A549 (cell line): ENCODE results near the gene GNL2. TPM values are rescaled to one million over a fixed set of nuclear protein-coding genes. Genes with fewer than 3 reads are reported as not detected.

Experiments used
- ATAC-seq, 2 experiments: fragments of 200-7000 bp in 1 of 2; fragments of >200 bp in 1 of 2; cut with Nextera tagmentation in 1 of 2; cut with Tn5 transposase in 1 of 2; 3 replicates each; pipeline versions ENCODE4 v1.8.0 to v1.9.1; 2018 to 2020; ENCODE audit warnings: mild to moderate bottlenecking in 1 of 2, moderate library complexity in 1 of 2
- CTCF ChIA-PET: fragments of 300-600 bp; sonication (Branson Sonifier 250); formaldehyde crosslinking; extraction: SDS; loops from one replicate; lab custom pipeline; 2021; ENCODE audit warnings: antibody characterized with exemption, inconsistent platforms; lab: Yijun Ruan, JAX
- POLR2A ChIA-PET: fragments of 350-600 bp; formaldehyde crosslinking; extraction: SDS; loops from one replicate; lab custom pipeline; 2021; ENCODE audit warnings: antibody characterized with exemption, inconsistent platforms; lab: Yijun Ruan, JAX
- DNase-seq, 2 experiments: peaks; one replicate each; pipeline versions ENCODE4 v3.0.0 to v3.0.0-alpha.2; 2011 to 2016; ENCODE audit warnings: low read depth in 1 of 2, low spot score in 1 of 2
- FAIRE-seq: peaks from 2 replicates; lab custom pipeline; 2011; peaks lifted over from hg19 to GRCh38; lab: Jason Lieb, UNC
- H3K27ac ChIP-seq, 2 experiments: fragments of >200 bp; sonication (Bioruptor Twin); formaldehyde crosslinking; 3 replicates each; pipeline ENCODE4 v1.5.1; 2016 to 2017
- H3K4me1 ChIP-seq: fragments of >200 bp; sonication (Bioruptor Twin); formaldehyde crosslinking; 3 replicates; pipeline ENCODE4 v1.6.1; 2016
- H3K4me2 ChIP-seq: fragments of >200 bp; sonication (Bioruptor Twin); formaldehyde crosslinking; 3 replicates; pipeline ENCODE4 v1.6.1; 2016
- H3K4me3 ChIP-seq: fragments of >200 bp; sonication (Bioruptor Twin); formaldehyde crosslinking; 3 replicates; pipeline ENCODE4 v1.5.1; 2016
- H3K9me3 ChIP-seq: fragments of >200 bp; sonication (Bioruptor Twin); formaldehyde crosslinking; 3 replicates; pipeline ENCODE4 v1.6.1; 2016
- BCL3 ChIP-seq: fragments of >200 bp; sonication (Bioruptor Twin); formaldehyde crosslinking; IDR thresholded peaks from 3 replicates; pipeline ENCODE4 v1.6.1; 2016
- BHLHE40 ChIP-seq: IDR thresholded peaks from 2 replicates; pipeline ENCODE4 v1.6.1; 2012; ENCODE audit warnings: low read depth, low read length, inconsistent platforms
- CBX2 ChIP-seq: fragments of 200-600 bp; sonication (generic); IDR thresholded peaks from 2 replicates; pipeline ENCODE4 v1.6.1; 2016; ENCODE audit warnings: low read depth, mild to moderate bottlenecking, borderline replicate concordance
- CBX8 ChIP-seq: fragments of 200-600 bp; sonication (generic); IDR thresholded peaks from 2 replicates; pipeline ENCODE4 v1.6.1; 2016
- CEBPB ChIP-seq, 2 experiments: fragments of >200 bp in 1 of 2; sonication (Bioruptor Twin) in 1 of 2; formaldehyde crosslinking in 1 of 2; IDR thresholded peaks; 2 replicates each; pipeline ENCODE4 v1.6.1; 2012 to 2016
- CHD2 ChIP-seq: fragments of 150-350 bp; IDR thresholded peaks from 2 replicates; pipeline ENCODE4 v1.6.1; 2014; ENCODE audit warnings: low read length; ENCODE audit not compliant: partially characterized antibody
- EHF ChIP-seq: fragments of 250-450 bp; sonication (Bioruptor Pico); IDR thresholded peaks from 2 replicates; pipeline ENCODE4 v1.5.0; 2020; ENCODE audit warnings: mild to moderate bottlenecking
- EP300 ChIP-seq, 2 experiments: fragments of >200 bp; sonication (Bioruptor Twin); formaldehyde crosslinking; IDR thresholded peaks; 2 replicates in 1 of 2; 3 replicates in 1 of 2; pipeline ENCODE4 v1.6.1; 2016 to 2017
- FOSB ChIP-seq: fragments of 250-450 bp; sonication (Bioruptor Pico); IDR thresholded peaks from 2 replicates; pipeline ENCODE4 v1.5.0; 2020; ENCODE audit warnings: mild to moderate bottlenecking, moderate library complexity
- FOXS1 ChIP-seq: fragments of 250-450 bp; sonication (Bioruptor Pico); IDR thresholded peaks from 2 replicates; pipeline ENCODE4 v1.5.0; 2020; ENCODE audit warnings: mild to moderate bottlenecking, moderate library complexity
- HDAC2 ChIP-seq: fragments of 200-600 bp; sonication (generic); IDR thresholded peaks from 2 replicates; pipeline ENCODE4 v1.6.1; 2016
- HES2 ChIP-seq: fragments of >200 bp; sonication (Bioruptor Twin); formaldehyde crosslinking; IDR thresholded peaks from 2 replicates; pipeline ENCODE4 v1.6.1; 2016
- HEYL ChIP-seq: fragments of 250-450 bp; sonication (Bioruptor Pico); IDR thresholded peaks from 2 replicates; pipeline ENCODE4 v1.8.0; 2021; ENCODE audit warnings: mild to moderate bottlenecking, moderate library complexity
- HOXB13 ChIP-seq: fragments of 250-450 bp; sonication (Bioruptor Pico); IDR thresholded peaks from 2 replicates; pipeline ENCODE4 v1.5.0; 2020; ENCODE audit warnings: low read depth, mild to moderate bottlenecking, moderate library complexity
- JUN ChIP-seq, 2 experiments: fragments of >200 bp; sonication (Bioruptor Twin); formaldehyde crosslinking; IDR thresholded peaks; 2 replicates in 1 of 2; 3 replicates in 1 of 2; pipeline ENCODE4 v1.6.1; 2016 to 2017
- JUNB ChIP-seq: fragments of >200 bp; sonication (Bioruptor Twin); formaldehyde crosslinking; IDR thresholded peaks from 2 replicates; pipeline ENCODE4 v1.6.1; 2016
- MAFK ChIP-seq: fragments of 450-650 bp; IDR thresholded peaks from 2 replicates; pipeline ENCODE4 v1.6.1; 2014; ENCODE audit not compliant: partially characterized antibody
- MAZ ChIP-seq: fragments of 150-350 bp; IDR thresholded peaks from 2 replicates; pipeline ENCODE4 v1.6.1; 2014; ENCODE audit warnings: antibody characterized with exemption, low read depth, low read length, borderline replicate concordance
- MYC ChIP-seq: IDR thresholded peaks from 2 replicates; pipeline ENCODE4 v1.6.1; 2012; ENCODE audit warnings: mild to moderate bottlenecking, inconsistent platforms, low read length, improper control_type of control experiment, borderline replicate concordance
- NFE2L2 ChIP-seq: fragments of 150-350 bp; conservative IDR thresholded peaks from 2 replicates; pipeline ENCODE4 v1.6.1; 2014; ENCODE audit warnings: low read length
- POLR2A ChIP-seq: IDR thresholded peaks from 2 replicates; pipeline ENCODE4 v1.6.1; 2012; ENCODE audit warnings: mild to moderate bottlenecking, low read length
- POLR2AphosphoS2 ChIP-seq: conservative IDR thresholded peaks from 2 replicates; pipeline ENCODE4 v1.6.1; 2012; ENCODE audit warnings: low read length, improper control_type of control experiment, inconsistent platforms
- RAD21 ChIP-seq, 2 experiments: fragments of >200 bp in 1 of 2; sonication (Bioruptor Twin) in 1 of 2; formaldehyde crosslinking in 1 of 2; IDR thresholded peaks in 1 of 2; conservative IDR thresholded peaks in 1 of 2; 2 replicates in 1 of 2; 3 replicates in 1 of 2; pipeline ENCODE4 v1.6.1; 2012 to 2018; ENCODE audit warnings: inconsistent platforms in 1 of 2
- RARB ChIP-seq: fragments of 250-450 bp; sonication (Bioruptor Pico); IDR thresholded peaks from 2 replicates; pipeline ENCODE4 v1.8.0; 2021; ENCODE audit warnings: mild to moderate bottlenecking, moderate library complexity
- RCOR1 ChIP-seq: fragments of 150-350 bp; IDR thresholded peaks from 2 replicates; pipeline ENCODE4 v1.6.1; 2014; ENCODE audit warnings: antibody characterized with exemption, low read length, low read depth
- REST ChIP-seq: fragments of 200-600 bp; sonication (generic); IDR thresholded peaks from 2 replicates; pipeline ENCODE4 v1.6.1; 2016; ENCODE audit warnings: antibody characterized with exemption, mild to moderate bottlenecking, moderate library complexity
- RNF2 ChIP-seq: fragments of 200-600 bp; sonication (generic); IDR thresholded peaks from 2 replicates; pipeline ENCODE4 v1.6.1; 2016; ENCODE audit warnings: low read depth, mild to moderate bottlenecking, antibody characterized with exemption, moderate library complexity, borderline replicate concordance
- TP53 ChIP-seq: fragments of 250-450 bp; sonication (Bioruptor Pico); IDR thresholded peaks from 2 replicates; pipeline ENCODE4 v1.5.0; 2021; ENCODE audit warnings: mild to moderate bottlenecking, moderate library complexity
- ZC3H11A ChIP-seq: fragments of 450-650 bp; IDR thresholded peaks from 2 replicates; pipeline ENCODE4 v1.6.1; 2014; ENCODE audit warnings: antibody characterized with exemption, mild to moderate bottlenecking
- ZFP36 ChIP-seq: fragments of 450-650 bp; IDR thresholded peaks from 2 replicates; pipeline ENCODE4 v1.6.1; 2014; ENCODE audit warnings: borderline replicate concordance; ENCODE audit not compliant: partially characterized antibody
- WGBS: methylation state at CpG from one replicate; pipeline ENCODE4 v1.1.6; 2017; ENCODE audit errors: missing lambda C conversion rate; 5-methylcytosine and 5-hydroxymethylcytosine counted together
- polyA plus RNA-seq, 4 experiments: library from polyadenylated mRNA; depleted of rRNA in 3 of 4; stranded (reverse); fragments of >200 nt; fragmentation: RNase III in 1 of 4; extraction: RNeasy Plus Mini Kit Qiagen cat#74134 plus additional on column Dnase treatment in 1 of 4; gene quantifications; 2 replicates in 3 of 4; 3 replicates in 1 of 4; pipeline ENCODE4 v1.2.3, GENCODE V29; 2011 to 2017

Gene GNL2
- polyA plus RNA-seq, 2 of the 4 experiments (the other 2 are of a cell fraction) = 50.1 to 69.2 TPM

- Histone ChIP-seq H3K4me1 (peaks cover 11% of the 10 kb centered on the region), H3K4me3 (peak overlapping the region; percentile 86)
- ATAC-seq (peak; percentile 60 to 67), FAIRE-seq (no peak)
- TF ChIP-seq ZC3H11A (no peak), TP53 (CRISPR knock-in tag) (no peak), HEYL (CRISPR knock-in tag) (no peak), POLR2AphosphoS2 (no peak), RNF2 (no peak), MYC (no peak), CBX8 (no peak), RAD21 (conservative IDR thresholded peaks at IDR 0.05 in 1 of 2, IDR thresholded peaks at IDR 0.05 in 1 of 2) (no peak), HOXB13 (no peak), CHD2 (no peak), EHF (CRISPR knock-in tag) (no peak), MAZ (no peak), FOSB (CRISPR knock-in tag) (no peak), HES2 (no peak), FOXS1 (CRISPR knock-in tag) (no peak), BHLHE40 (no peak), POLR2A (no peak), JUN (IDR thresholded peaks at IDR 0.05) (no peak)
- TF ChIP-seq, all 56 proteins: peak for 0
- CTCF ChIA-PET = interaction anchor here (1.0 kb wide), 1 partner anchor 86 kb away, joined by 4 read pairs; no protein-coding TSS in a partner anchor
- H3K27ac ChIP-seq = peak overlapping the region; percentile 17 to 93; a peak in 3 of 6 replicates
- H3K4me2 ChIP-seq = peak overlapping the region; percentile 75
- no peak for DNase-seq
- WGBS = 14% methylated on average over 3 of the region's 3 CpGs
- POLR2A ChIA-PET = interaction anchor here (0.5 to 1.8 kb wide), 4 partner anchors 9 to 119 kb away, joined by 3 to 7 read pairs (median 4); a partner anchor contains a TSS
- H3K9me3 ChIP-seq = no peaks in the 10 kb centered on the region
These were observed 488 bp upstream of the GNL2 start for GRCh38 chr1:37596182-37596667.

GRCh38 chr1:37593726-37594125, 2.0 kb downstream of the GNL2 start:
- Histone ChIP-seq H3K4me1 (peaks cover 11% of the 10 kb centered on the region), H3K9me3 (no peaks in the 10 kb centered on the region), H3K4me3 (no peak overlapping the region), H3K27ac (no peak overlapping the region), H3K4me2 (peak overlapping the region; percentile 94)
- no peak for ATAC-seq
- POLR2A ChIA-PET = no interaction called here
- CTCF ChIA-PET = interaction anchor here (1.1 kb wide), 1 partner anchor 9 kb away, joined by 5 read pairs; no protein-coding TSS in a partner anchor
- TF ChIP-seq HOXB13 (no peak), NFE2L2 (no peak), HDAC2 (no peak), MAFK (no peak), CEBPB (IDR thresholded peaks at IDR 0.05) (no peak), HES2 (no peak), CBX2 (no peak), FOXS1 (CRISPR knock-in tag) (no peak), JUNB (no peak)
- no peak for FAIRE-seq
- 97% methylated on average over 6 of the region's 6 CpGs for WGBS
- DNase-seq = no peak

- ATAC-seq (no peak), FAIRE-seq (no peak), DNase-seq (no peak)
- Histone ChIP-seq H3K4me2 (no peak overlapping the region), H3K4me3 (no peak overlapping the region), H3K9me3 (no peaks in the 10 kb centered on the region), H3K27ac (no peak overlapping the region), H3K4me1 (peaks cover 3% of the 10 kb centered on the region; the same call in 2 of the 3 replicates)
- ChIA-PET POLR2A (no interaction called here), CTCF (no interaction called here)
- 97% methylated on average over 2 of the region's 2 CpGs for WGBS
- TF ChIP-seq EHF (CRISPR knock-in tag) = no peak
- no peak for TF ChIP-seq REST
- no peak for TF ChIP-seq BCL3
- TF ChIP-seq MAFK = no peak
- no peak for TF ChIP-seq EP300 (IDR thresholded peaks at IDR 0.05)
- no peak for TF ChIP-seq NFE2L2
- TF ChIP-seq HEYL (CRISPR knock-in tag) = no peak
- no peak for TF ChIP-seq POLR2AphosphoS2
- no peak for TF ChIP-seq RARB (CRISPR knock-in tag)
- TF ChIP-seq RCOR1 = no peak
- no peak for TF ChIP-seq ZFP36
- no peak for TF ChIP-seq FOXS1 (CRISPR knock-in tag)
These were observed 6.8 kb downstream of the GNL2 start for GRCh38 chr1:37588939-37589338.
